BJ (cell line): ENCODE results near the gene BET1. TPM values are rescaled to one million over a fixed set of nuclear protein-coding genes. Genes with fewer than 3 reads are reported as not detected.
"Not testable (repeated sequence)": the region's sequence is repeated elsewhere in the genome, so short reads cannot be mapped to it uniquely, and the experiment has no call there.

Source experiments
- CTCF ChIA-PET: fragments of 350-600 bp; formaldehyde crosslinking; extraction: SDS; loops from one replicate; lab custom pipeline; 2021; ENCODE audit warnings: antibody characterized with exemption, inconsistent platforms; lab: Yijun Ruan, JAX
- POLR2A ChIA-PET: fragments of 300-600 bp; sonication (Branson Sonifier 250); formaldehyde crosslinking; extraction: SDS; loops from one replicate; lab custom pipeline; 2021; ENCODE audit warnings: antibody characterized with exemption; lab: Charles Lee
- DNase-seq: peaks from one replicate; pipeline ENCODE4 v3.0.0-alpha.2; 2011; ENCODE audit warnings: low read depth
- H3K27me3 ChIP-seq: 2 replicates; pipeline ENCODE4 v1.6.0; 2011; ENCODE audit warnings: low read length; ENCODE audit not compliant: control insufficient read depth, insufficient read depth
- H3K36me3 ChIP-seq: 2 replicates; pipeline ENCODE4 v1.5.1; 2011; ENCODE audit warnings: low read length; ENCODE audit not compliant: control insufficient read depth, insufficient read depth
- H3K4me3 ChIP-seq: 2 replicates; pipeline ENCODE4 v1.5.1; 2011; ENCODE audit warnings: low read depth, mild to moderate bottlenecking, control low read depth, low read length
- CTCF ChIP-seq: IDR thresholded peaks from 2 replicates; pipeline ENCODE4 v1.5.1; 2011; ENCODE audit warnings: low read depth, mild to moderate bottlenecking, control low read depth, inconsistent platforms, low read length, moderate library complexity; ENCODE audit not compliant: insufficient read depth
- polyA plus RNA-seq: library from polyadenylated mRNA; depleted of rRNA; stranded (reverse); fragments of >200 nt; gene quantifications from 2 replicates; pipeline ENCODE4 v1.2.3, GENCODE V29; 2011

Gene BET1
- polyA plus RNA-seq, 1 experiment, result 26.3 TPM

GRCh38 chr7:94030634-94031033 is 26.5 kb upstream of the BET1 start:
- Histone ChIP-seq H3K36me3 (no peaks in the 10 kb centered on the region), H3K27me3 (peaks cover 4% of the 10 kb centered on the region), H3K4me3 (no peak overlapping the region)
- CTCF ChIA-PET, result interaction anchor here (1.2 kb wide), 1 partner anchor 11 kb away, joined by 3 read pairs; no protein-coding TSS in a partner anchor
- no peak for TF ChIP-seq CTCF
- POLR2A ChIA-PET, result no interaction called here
- DNase-seq, result no peak

GRCh38 chr7:94029976-94030375 is 25.8 kb upstream of the BET1 start:
- no peaks in the 10 kb centered on the region for H3K36me3 ChIP-seq
- H3K4me3 ChIP-seq, result no peak overlapping the region
- no peak for DNase-seq
- ChIA-PET POLR2A (no interaction called here), CTCF (interaction anchor here (1.2 kb wide), 1 partner anchor 12 kb away, joined by 3 read pairs; no protein-coding TSS in a partner anchor)
- H3K27me3 ChIP-seq, result peaks cover 4% of the 10 kb centered on the region
- TF ChIP-seq CTCF, result no peak

- H3K36me3 ChIP-seq, result no peaks in the 10 kb centered on the region
- no peak overlapping the region for H3K4me3 ChIP-seq
- ChIA-PET CTCF (no interaction called here), POLR2A (no interaction called here)
- peak; percentile 4 for DNase-seq
- no peak for TF ChIP-seq CTCF
- peaks cover 4% of the 10 kb centered on the region for H3K27me3 ChIP-seq
These were observed 24.6 kb upstream of the BET1 start for GRCh38 chr7:94028768-94029167.

GRCh38 chr7:94026619-94027018 is 22.5 kb upstream of the BET1 start:
- POLR2A ChIA-PET, H3K36me3 ChIP-seq, H3K27me3 ChIP-seq, DNase-seq, CTCF ChIA-PET, H3K4me3 ChIP-seq: not testable (repeated sequence)

GRCh38 chr7:94022550-94022949 is 18.4 kb upstream of the BET1 start:
- POLR2A ChIA-PET, result no interaction called here
- CTCF ChIA-PET, result no interaction called here
- Histone ChIP-seq H3K27me3 (no peaks in the 10 kb centered on the region), H3K36me3 (no peaks in the 10 kb centered on the region), H3K4me3 (no peak overlapping the region)
- DNase-seq, result no peak
- no peak for TF ChIP-seq CTCF

GRCh38 chr7:94016786-94017185 is 12.6 kb upstream of the BET1 start:
- Histone ChIP-seq H3K27me3 (no peaks in the 10 kb centered on the region; the same call in 1 of the 2 replicates), H3K36me3 (no peaks in the 10 kb centered on the region), H3K4me3 (no peak overlapping the region)
- CTCF ChIA-PET, result no interaction called here
- TF ChIP-seq CTCF, result no peak
- POLR2A ChIA-PET, result no interaction called here
- DNase-seq, result no peak
